ENCODE data around the gene GRK6. TPM values are rescaled to one million over a fixed set of nuclear protein-coding genes. Genes with fewer than 3 reads are reported as not detected.

GRK6 gene
- total RNA-seq, 8 experiments from 2014 or later = 16.2 to 29.5 (median 21.5) TPM

DNA sequence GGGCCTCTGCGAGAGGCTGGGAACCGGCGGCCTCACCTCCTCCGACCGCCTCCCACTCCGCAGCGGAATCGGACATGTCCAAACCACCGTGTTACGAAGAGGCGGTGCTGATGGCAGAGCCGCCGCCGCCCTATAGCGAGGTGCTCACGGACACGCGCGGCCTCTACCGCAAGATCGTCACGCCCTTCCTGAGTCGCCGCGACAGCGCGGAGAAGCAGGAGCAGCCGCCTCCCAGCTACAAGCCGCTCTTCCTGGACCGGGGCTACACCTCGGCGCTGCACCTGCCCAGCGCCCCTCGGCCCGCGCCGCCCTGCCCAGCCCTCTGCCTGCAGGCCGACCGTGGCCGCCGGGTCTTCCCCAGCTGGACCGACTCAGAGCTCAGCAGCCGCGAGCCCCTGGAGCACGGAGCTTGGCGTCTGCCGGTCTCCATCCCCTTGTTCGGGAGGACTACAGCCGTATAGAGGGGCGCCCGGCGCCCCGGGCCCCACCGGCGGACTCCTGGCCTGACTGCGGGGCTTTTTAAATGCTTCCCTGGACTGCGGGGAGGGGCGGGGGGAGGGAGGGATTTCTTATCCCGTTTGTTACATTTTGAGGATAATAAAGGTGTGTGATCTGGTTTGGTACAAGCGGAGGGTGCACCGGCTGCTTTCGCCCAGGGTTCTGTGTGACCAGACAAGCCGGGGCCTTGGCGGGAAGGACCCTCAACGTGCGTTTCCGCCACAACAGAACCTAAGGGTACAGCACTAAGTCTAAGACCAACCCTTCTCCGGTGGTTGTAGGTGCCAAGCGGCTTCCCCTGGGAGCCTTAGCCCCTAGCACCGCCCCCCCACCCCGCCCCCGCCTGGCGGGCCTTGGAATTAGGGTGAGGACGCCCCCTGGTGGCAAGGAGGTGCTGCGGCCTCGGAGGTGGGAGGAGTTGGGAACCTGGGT is 29.4 kb downstream of the GRK6 start:
- in situ Hi-C loops (cut with MboI; ENCODE audit: low pct_unique_long_range_greater_than_20kb in 2 of 9, low sequenced_read_pairs in 9 of 9, unreplicated experiment in 9 of 9) = no loop called here
- Histone ChIP-seq H3K4me3 (peak overlapping the region; percentile 44 to 60 (median 51)), H3K4me1 (replicated peaks in 1 of 2) (peaks cover 20 to 40% of the 10 kb centered on the region in 2 donors), H3K27ac (peak overlapping the region; percentile 75 to 81)
- ATAC-seq (replicated peaks in 6 of 8) = peak; percentile 1 to 16 (median 9)
- 0 to 7% (median 0%) methylated on average over 1 to 9 of the region's 76 CpGs; no CpG with 5 or more reads in 5 of the 10 experiments for WGBS, 10 experiments

DNA sequence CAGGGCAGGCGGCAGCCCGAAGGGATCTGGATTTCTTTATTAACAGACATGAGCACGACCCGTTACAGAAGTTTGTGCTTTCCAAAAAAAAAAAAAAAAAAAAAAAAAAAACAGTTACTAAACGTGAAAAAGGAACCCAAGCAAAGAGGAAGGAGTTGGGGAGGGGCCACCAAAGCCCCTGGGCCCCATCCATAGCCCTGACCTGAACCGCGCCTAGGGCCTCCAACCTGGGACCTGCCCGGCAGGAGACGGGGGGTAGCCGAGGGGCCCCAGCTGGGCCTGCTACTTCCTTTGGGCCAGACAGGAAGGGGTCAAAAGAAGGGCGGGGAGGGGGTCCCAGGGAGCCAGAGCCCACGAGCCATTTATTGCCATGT is 30.1 kb downstream of the GRK6 start:
- peak overlapping the region in 1 of 2 donors; percentile 32 for H3K27ac ChIP-seq
- in situ Hi-C loops (cut with MboI; ENCODE audit: low pct_unique_long_range_greater_than_20kb in 2 of 9, low sequenced_read_pairs in 9 of 9, unreplicated experiment in 9 of 9) = no loop called here
- 10 to 50% (median 13%) methylated on average over 2 to 3 of the region's 12 CpGs; no CpG with 5 or more reads in 7 of the 10 experiments for WGBS, 10 experiments
- peak overlapping the region in 3 of 5 donors; percentile 51 to 60 (median 58) for H3K4me3 ChIP-seq
- H3K4me1 ChIP-seq (replicated peaks in 1 of 2) = peaks cover 20 to 40% of the 10 kb centered on the region in 2 donors
- ATAC-seq (replicated peaks in 6 of 8) = no peak

DNA sequence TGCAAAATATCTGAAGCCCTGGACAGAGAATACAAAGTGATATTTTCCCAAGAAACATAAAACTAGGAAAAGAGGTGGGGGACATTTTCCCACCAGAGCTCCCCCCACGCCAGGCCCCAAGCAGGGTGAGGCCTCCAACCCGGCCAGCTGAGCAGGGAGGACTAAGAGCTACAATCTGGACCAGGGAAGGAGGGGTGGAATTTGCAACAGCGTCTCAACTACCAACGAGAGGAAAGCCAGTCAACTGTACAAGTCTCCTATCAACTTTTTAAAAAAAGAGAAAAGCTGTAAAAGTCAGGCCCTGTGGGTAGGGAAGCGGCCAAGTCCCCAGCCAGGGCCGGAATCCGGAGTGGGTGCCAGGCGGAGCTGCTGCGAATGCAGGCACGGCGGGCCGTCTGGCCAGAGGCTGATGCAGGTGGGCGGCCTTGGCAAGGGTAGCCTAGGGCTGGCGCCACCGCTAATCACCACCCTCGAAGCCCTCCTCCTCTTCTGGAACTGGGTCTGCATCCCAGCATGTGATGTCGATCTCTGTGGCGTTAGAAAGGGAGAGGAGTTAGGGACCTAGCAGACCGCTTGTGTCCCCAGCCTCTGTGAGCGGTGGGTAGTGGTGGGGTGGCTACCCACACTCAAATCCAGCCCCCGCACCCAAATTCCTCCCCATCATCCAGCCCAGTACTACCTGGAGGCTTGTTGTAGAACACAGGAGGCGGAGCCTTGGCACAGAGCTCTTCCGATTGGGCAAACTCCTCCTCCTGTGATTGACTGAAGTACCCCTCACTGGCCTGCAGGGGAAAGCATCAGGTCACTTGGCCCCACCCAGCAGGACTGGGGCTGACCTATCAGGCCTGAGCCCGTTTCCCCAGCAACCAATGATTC is 30.7 kb downstream of the GRK6 start:
- H3K4me3 ChIP-seq = no peak overlapping the region
- in situ Hi-C loops (cut with MboI; ENCODE audit: low pct_unique_long_range_greater_than_20kb in 2 of 9, low sequenced_read_pairs in 9 of 9, unreplicated experiment in 9 of 9) = no loop called here

DNA sequence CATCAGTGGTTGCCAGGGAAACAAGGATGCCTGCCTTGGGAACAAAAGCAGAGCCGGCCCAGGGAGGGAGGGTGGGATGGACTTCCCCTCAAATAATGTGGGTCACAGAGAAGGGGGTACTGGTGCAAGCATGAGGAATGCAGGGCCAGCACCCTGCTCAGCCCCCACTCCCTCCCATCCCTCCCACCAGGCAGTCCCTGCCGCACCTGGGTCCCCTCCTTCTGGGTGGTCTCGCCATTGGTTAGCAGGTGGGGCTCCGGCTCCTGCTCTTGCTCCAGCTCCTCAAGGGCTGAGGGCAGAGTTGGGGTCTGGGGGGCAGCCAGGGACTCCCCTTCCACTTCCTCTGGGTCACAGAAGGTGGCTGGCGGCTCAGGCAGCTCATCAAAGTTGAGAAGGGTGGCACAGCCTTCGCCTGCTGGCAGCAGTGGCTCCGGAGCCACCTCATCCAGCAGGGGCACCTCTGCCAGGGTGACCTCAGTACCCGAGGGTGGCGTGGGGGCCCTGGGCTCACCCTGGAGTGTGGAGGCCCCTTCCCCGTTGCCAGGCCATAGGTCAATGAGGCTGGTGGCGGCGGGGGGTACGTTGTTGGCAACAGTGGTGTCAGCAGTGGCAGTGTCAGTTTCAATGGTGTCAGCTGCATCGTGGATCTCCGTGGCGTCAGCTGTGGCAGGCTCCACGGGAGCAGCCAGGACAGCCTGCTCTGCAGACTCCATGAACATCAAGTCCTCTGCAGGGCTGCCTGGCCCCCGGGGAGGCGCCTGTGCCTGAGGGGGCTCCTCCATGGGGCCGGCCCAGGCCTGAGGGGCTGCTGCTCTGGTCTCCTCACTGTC is 31.6 kb downstream of the GRK6 start:
- Histone ChIP-seq H3K4me3 (no peak overlapping the region), H3K27ac (peak overlapping the region; percentile 34 to 39), H3K4me1 (replicated peaks in 1 of 2) (peaks cover 20 to 40% of the 10 kb centered on the region in 2 donors)
- in situ Hi-C loops (cut with MboI; ENCODE audit: low pct_unique_long_range_greater_than_20kb in 2 of 9, low sequenced_read_pairs in 9 of 9, unreplicated experiment in 9 of 9) = no loop called here
- 90% methylated on average over 2 of the region's 20 CpGs; no CpG with 5 or more reads in 9 of the 10 experiments for WGBS, 10 experiments
- ATAC-seq (replicated peaks in 6 of 8) = no peak

More for the DNA sequence above, 30.7 kb downstream of the GRK6 start:
- Histone ChIP-seq H3K27ac (peak overlapping the region in 1 of 2 donors; percentile 32), H3K4me1 (replicated peaks in 1 of 2) (peaks cover 20 to 40% of the 10 kb centered on the region in 2 donors)
- ATAC-seq (replicated peaks in 6 of 8) = peak; percentile 19 to 60 (median 48)
- WGBS, 10 experiments = 51 to 100% (median 72%) methylated on average over 2 to 13 of the region's 24 CpGs; no CpG with 5 or more reads in 3 of the 10 experiments

DNA sequence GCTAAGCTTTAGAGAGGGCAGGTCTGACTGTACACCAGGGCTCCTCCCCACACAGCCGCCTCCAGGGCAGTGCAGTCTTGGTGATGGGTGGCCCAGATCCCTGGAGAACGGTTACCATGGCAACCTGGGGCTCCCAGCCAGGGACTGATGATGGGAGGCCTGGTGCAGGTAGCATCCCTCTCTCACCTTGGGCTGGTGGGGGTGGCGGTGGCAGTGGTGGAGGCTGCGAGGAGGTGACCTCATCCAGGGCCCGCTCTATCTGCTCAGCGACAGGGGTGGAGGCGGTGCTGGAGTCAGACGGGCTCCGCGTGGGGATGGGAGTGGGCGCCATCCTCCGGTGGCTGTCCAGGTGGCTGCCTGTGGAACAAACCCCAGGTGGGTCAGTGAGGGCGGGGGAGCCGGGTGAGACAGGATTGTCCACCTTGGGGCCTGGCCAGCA is 32.5 kb downstream of the GRK6 start:
- Histone ChIP-seq H3K27ac (peak overlapping the region in 1 of 2 donors; percentile 26), H3K4me1 (replicated peaks in 1 of 2) (peaks cover 16 to 32% of the 10 kb centered on the region in 2 donors), H3K4me3 (no peak overlapping the region)
- no peak for ATAC-seq (replicated peaks in 6 of 8)
- in situ Hi-C loops (cut with MboI; ENCODE audit: low pct_unique_long_range_greater_than_20kb in 2 of 9, low sequenced_read_pairs in 9 of 9, unreplicated experiment in 9 of 9) = no loop called here
- no CpG with 5 or more reads among the region's 14 CpGs for WGBS, 10 experiments

DNA sequence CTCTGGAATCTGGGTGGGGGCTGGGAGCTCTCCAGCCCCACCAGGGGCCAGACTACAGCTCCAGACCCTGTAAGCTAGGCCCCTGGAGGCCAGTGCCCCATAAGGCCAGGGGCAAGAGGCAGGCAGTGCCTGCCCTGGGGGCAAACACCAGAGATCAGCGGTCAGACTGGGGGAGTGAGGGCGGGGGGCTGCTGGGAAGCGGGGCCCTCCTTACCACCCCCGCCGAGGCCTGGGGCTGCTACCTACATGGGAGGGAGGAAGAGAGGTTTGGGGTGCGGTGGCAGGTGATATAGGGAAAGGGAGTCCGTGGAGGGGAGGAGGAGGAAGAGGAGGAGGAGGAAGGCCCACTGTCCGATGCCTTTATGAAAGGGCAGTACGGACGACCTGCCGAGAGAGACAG is 32.9 kb downstream of the GRK6 start:
- peak overlapping the region in 1 of 2 donors; percentile 42 for H3K27ac ChIP-seq
- no CpG with 5 or more reads among the region's 11 CpGs for WGBS, 10 experiments
- in situ Hi-C loops (cut with MboI; ENCODE audit: low pct_unique_long_range_greater_than_20kb in 2 of 9, low sequenced_read_pairs in 9 of 9, unreplicated experiment in 9 of 9) = no loop called here
- H3K4me3 ChIP-seq = no peak overlapping the region
- H3K4me1 ChIP-seq (replicated peaks in 1 of 2) = peaks cover 15 to 30% of the 10 kb centered on the region in 2 donors
- no peak for ATAC-seq (replicated peaks in 6 of 8)

DNA sequence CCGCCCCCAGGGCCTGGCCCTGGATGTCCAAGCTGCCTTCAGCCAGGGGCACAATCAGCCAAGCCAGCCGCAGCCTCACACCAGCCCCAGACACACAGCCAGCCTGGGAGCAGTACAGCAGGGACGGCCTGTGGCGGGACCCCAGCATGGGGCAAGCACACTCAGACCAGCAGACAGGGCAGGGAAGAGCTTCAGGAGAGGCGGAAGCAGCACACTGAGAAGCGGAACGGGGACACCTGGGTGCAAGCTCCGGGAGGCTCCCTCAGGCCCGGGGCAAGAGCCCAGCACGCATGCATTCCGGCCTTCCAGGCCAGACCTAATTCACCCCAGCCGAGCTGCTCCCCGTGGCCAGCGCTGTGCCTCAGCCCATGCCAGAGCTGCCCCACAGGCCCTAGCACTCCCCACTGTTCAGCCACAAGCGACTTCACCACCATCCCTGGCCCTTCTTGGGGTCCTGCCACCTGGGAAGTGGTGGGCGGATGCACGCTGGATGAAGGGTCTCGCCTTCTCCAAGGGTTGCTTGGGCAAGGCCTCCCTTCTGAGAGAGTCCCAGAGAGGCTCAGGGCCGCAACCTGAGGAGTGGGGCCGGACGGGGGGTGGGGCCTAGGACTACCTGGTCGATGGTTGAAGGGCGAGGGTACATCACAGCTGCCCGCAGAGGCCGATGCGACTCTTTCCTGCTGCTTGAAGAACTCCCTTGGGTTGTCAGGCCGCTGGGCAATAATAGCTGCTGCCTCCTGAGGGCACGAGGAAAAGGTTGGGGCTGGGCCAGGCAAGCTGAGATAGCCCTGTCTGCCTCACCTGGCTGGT is 33.5 kb downstream of the GRK6 start:
- H3K4me3 ChIP-seq = no peak overlapping the region
- ATAC-seq (replicated peaks in 6 of 8) = peak in 1 of 8 experiments; percentile 1
- 91 to 100% (median 93%) methylated on average over 1 to 9 of the region's 28 CpGs; no CpG with 5 or more reads in 5 of the 10 experiments for WGBS, 10 experiments
- H3K4me1 ChIP-seq (replicated peaks in 1 of 2) = peaks cover 15 to 30% of the 10 kb centered on the region in 2 donors
- in situ Hi-C loops (cut with MboI; ENCODE audit: low pct_unique_long_range_greater_than_20kb in 2 of 9, low sequenced_read_pairs in 9 of 9, unreplicated experiment in 9 of 9) = no loop called here
- peak overlapping the region in 1 of 2 donors; percentile 42 for H3K27ac ChIP-seq

DNA sequence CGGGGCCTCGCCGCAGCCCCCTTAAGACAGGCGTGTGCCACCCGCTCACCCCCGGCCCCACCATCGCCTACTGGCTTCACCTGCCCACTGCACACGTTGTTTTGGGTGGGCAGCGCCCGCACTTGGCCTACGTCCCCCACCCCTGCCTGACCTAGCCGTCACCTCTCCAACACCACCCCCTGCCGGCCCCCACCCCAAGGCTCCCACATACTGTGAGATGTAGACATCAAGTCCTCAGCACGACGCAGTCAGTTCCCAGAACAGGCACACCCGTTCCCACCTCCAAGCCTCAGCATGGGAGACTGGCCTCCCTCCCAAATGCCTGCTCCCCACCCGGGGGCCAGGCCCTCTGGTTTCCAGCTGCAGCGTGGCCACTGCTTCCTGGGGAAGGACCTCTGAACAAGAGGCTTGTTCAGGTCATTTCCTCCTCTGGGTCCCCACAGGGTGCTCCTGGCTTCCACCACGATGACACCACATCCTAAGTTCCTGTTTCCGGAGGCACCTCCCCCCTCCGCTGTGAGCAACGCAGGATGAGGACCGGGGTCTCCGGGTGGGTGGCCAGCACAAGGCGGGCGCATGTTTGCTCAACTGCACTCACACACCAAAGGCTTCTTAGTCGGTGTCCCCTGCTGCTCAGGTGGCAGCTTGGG is 35.7 kb downstream of the GRK6 start:
- no peak overlapping the region for H3K4me3 ChIP-seq
- 83 to 100% methylated on average over 1 of the region's 27 CpGs; no CpG with 5 or more reads in 8 of the 10 experiments for WGBS, 10 experiments
- peak in 2 of 8 experiments; percentile 7 to 10 for ATAC-seq (replicated peaks in 6 of 8)

DNA sequence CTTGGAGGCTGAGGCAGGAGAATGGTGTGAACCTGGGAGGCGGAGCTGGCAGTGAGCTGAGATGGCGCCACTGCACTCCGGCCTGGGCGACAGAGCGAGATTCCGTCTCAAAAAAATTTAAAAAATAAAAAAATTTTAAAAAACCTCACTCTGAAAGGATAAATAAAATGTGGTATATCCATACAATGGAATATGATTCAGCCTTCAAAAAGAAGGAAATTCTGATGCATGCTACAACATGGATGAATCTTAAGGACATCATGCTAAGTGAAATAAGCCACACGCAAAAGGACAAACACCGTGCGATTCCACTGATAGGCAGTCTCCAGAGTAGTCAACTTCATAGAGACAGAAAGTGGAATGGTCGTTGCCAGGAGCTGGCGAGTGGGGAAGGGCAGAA is 38.6 kb downstream of the GRK6 start:
- in situ Hi-C loops (cut with MboI; ENCODE audit: low pct_unique_long_range_greater_than_20kb in 2 of 9, low sequenced_read_pairs in 9 of 9, unreplicated experiment in 9 of 9) = no loop called here
- H3K4me1 ChIP-seq (replicated peaks in 1 of 2) = peaks cover 16 to 20% of the 10 kb centered on the region in 2 donors
- ATAC-seq (replicated peaks in 6 of 8) = no peak
- WGBS, 10 experiments = 78 to 99% (median 93%) methylated on average over 4 to 11 of the region's 11 CpGs; no CpG with 5 or more reads in 1 of the 10 experiments
- no peak overlapping the region for H3K4me3 ChIP-seq
- H3K27ac ChIP-seq = no peak overlapping the region

More for the DNA sequence above, 35.7 kb downstream of the GRK6 start:
- Histone ChIP-seq H3K4me1 (replicated peaks in 1 of 2) (peaks cover 8 to 22% of the 10 kb centered on the region in 2 donors), H3K27ac (no peak overlapping the region)
- in situ Hi-C loops (cut with MboI; ENCODE audit: low pct_unique_long_range_greater_than_20kb in 2 of 9, low sequenced_read_pairs in 9 of 9, unreplicated experiment in 9 of 9) = no loop called here

DNA sequence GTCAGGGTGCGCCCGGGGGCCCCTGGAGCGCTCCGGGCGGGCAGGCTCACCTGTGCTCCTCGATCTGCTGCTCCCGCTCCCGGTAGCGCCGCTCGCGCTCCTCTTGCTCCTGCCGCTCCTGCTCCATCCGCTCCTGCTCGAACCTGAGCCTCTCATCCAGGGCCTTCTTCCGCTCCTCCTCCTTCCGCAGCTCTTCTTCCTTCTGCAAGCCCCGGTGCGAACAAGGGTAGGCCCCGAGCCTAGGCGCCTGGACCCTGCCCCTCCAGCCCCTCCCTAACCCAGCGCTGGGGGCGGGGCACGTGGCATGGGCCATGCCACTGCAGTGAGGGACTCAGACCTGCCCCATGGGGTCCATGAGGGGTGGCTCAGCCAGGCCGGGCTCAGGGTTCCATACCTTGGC is 40.4 kb downstream of the GRK6 start:
- no peak overlapping the region for H3K27ac ChIP-seq
- no peak for ATAC-seq (replicated peaks in 6 of 8)
- WGBS, 10 experiments = 90 to 100% (median 100%) methylated on average over 1 to 8 of the region's 25 CpGs; no CpG with 5 or more reads in 5 of the 10 experiments
- H3K4me1 ChIP-seq (replicated peaks in 1 of 2) = peaks cover 34 to 38% of the 10 kb centered on the region in 2 donors
- in situ Hi-C loops (cut with MboI; ENCODE audit: low pct_unique_long_range_greater_than_20kb in 2 of 9, low sequenced_read_pairs in 9 of 9, unreplicated experiment in 9 of 9) = no loop called here
- H3K4me3 ChIP-seq = no peak overlapping the region

DNA sequence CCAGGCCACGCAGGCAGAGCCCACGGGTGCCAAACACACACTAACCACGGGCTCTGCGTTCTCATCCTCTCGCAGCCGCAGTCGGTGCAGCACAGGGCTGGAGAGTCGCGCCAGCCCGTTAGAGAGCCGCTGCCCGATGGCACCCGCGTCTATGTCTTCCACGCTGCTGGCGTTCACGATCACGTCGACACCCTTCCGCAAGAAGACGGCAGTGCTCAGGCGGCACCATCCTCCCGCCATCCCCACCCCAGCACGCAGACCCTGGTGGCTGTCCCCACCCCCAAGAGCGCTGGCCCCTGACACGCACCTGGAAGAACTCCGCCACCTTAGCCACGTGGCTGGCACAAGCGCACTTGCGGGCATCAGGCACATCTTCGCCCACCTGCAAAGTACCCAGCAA is 41.0 kb downstream of the GRK6 start:
- no peak for ATAC-seq (replicated peaks in 6 of 8)
- H3K27ac ChIP-seq = no peak overlapping the region
- no peak overlapping the region for H3K4me3 ChIP-seq
- H3K4me1 ChIP-seq (replicated peaks in 1 of 2) = peaks cover 36 to 41% of the 10 kb centered on the region in 2 donors
- WGBS, 10 experiments = 96 to 100% (median 100%) methylated on average over 1 to 10 of the region's 31 CpGs; no CpG with 5 or more reads in 7 of the 10 experiments
- in situ Hi-C loops (cut with MboI; ENCODE audit: low pct_unique_long_range_greater_than_20kb in 2 of 9, low sequenced_read_pairs in 9 of 9, unreplicated experiment in 9 of 9) = no loop called here
